Activated CD8-positive, alpha-beta memory T cell treated with anti-CD3 and anti-CD28 coated beads for 48 hours (primary cell): ENCODE data around the gene SH3D19.
A peak's percentile ranks its signal among the peaks of the same experiment; 100 is the strongest.
"Not testable (repeated sequence)": the region's sequence is repeated elsewhere in the genome, so short reads cannot be mapped to it uniquely, and the experiment has no call there.

ENCODE experiments used
- DNase-seq, 3 experiments: peaks; one replicate each; pipeline ENCODE4 v3.0.0-alpha.2; 2020; ENCODE audit warnings: low read depth in 2 of 3, low spot score in 2 of 3

SH3D19 gene

GRCh38 chr4:151284534-151285245 lies 40.7 kb downstream of the SH3D19 start:
- DNase-seq = no peak

- peak; percentile 26 to 32 (median 30) for DNase-seq
Observed at GRCh38 chr4:151276787-151277562, 48.4 kb downstream of the SH3D19 start, which contains the start of gene PRSS48. Gene PRSS48, plus strand, starts transcription at chr4:151277161. Its CDS starts 12 bp downstream, at chr4:151277173.

- DNase-seq = not testable (repeated sequence)
Observed at GRCh38 chr4:151268905-151269304, 56.5 kb downstream of the SH3D19 start.

GRCh38 chr4:151267822-151268535 lies 57.4 kb downstream of the SH3D19 start:
- no peak for DNase-seq

DNA sequence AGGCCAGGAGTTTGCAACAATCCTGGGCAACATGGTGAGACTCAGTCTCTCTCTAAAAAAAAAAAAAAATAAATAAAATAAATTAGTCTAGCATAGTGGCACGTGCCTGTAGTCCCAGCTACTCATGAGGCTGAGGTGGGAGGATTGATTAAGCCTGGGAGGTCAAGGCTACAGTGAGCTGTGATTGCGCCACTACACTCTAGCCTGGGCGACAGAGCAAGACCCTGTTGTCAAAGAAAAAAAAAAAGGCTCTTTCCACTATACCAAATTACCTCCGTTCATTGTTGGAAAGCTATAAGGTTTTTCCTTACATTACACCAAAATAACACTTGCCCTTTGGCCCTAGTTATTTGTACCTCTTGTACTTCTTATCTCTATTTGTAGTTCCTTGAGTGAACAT lies 58.3 kb downstream of the SH3D19 start:
- DNase-seq = no peak

DNA sequence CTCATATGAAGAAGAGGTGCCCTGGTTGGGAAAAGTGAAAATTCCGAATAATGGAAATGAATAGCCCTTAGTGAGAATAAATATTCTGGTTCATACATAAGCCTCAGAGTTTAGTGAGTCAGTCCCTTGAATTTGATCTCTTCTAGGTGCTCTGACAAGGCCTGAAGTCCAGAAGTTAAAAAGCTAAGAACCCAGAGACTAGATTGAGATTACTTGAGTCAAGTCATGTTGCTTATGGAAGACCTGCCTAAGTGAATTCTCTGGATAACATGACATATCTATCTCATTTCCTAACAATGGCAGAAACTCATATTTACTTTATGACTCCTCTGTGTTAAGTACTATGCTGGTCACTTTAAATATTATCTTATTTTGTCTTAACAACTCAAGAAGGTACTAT lies 58.9 kb downstream of the SH3D19 start:
- no peak for DNase-seq

DNA sequence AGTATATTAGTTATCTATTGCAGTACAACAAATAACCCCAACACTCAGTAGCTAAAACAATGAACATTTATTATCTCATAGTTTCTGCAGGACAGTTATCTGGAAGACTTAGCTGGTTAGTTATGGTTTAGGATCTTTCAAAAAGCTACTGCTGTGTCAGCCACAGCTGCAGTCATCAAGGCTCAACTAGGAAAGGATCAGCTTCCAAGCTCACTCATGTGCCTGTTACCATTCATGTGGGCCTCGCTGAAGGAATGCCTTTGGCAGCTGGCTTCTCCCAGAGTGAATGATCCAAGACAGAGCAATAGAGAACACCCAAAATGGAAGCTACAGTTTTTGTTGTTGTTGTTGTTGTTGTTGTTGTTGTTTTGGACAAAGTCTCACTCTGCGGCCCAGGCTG lies 62.0 kb downstream of the SH3D19 start:
- no peak for DNase-seq

- DNase-seq = no peak
Observed at GRCh38 chr4:151260526-151260925, 64.9 kb downstream of the SH3D19 start.

- no peak for DNase-seq
Observed at GRCh38 chr4:151259752-151260151, 65.7 kb downstream of the SH3D19 start.

DNA sequence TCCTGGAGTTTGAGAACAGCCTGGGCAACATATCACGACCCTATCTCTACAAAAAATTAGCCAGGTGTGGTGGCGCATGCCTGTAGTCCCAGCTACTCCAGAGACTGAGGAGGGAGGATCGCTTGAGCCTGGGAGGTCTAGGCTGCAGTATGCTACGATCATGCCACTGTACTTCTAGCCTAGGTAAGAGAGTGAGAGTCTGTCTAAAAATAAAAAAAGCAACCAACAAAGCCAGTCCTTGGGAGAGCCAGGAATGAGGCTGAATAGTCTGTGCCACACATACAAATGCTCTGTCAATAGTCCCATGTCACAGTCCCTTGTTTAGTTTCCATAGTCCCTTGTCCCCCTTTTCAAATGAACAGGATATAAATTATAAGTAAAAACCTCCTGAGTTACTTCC lies 67.7 kb downstream of the SH3D19 start:
- no peak for DNase-seq

DNA sequence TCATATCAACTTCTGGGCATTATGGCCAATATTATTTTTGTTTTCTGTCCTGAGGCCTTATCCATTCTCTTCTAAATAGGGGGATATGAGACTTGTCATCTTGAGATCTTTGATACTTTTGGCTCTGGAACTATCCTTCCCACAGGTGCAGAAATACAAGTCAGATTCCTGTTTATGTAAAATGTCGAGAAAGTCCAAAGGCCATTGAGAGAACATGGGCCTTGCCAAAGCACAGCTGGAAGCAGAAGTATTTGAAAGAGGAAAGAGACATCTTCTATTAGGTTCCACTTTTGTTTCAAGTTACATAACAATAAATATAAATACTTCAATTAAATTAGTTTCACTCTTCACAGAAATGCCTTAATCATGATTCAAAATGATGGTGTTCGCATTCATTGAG lies 69.3 kb downstream of the SH3D19 start:
- no peak for DNase-seq

DNA sequence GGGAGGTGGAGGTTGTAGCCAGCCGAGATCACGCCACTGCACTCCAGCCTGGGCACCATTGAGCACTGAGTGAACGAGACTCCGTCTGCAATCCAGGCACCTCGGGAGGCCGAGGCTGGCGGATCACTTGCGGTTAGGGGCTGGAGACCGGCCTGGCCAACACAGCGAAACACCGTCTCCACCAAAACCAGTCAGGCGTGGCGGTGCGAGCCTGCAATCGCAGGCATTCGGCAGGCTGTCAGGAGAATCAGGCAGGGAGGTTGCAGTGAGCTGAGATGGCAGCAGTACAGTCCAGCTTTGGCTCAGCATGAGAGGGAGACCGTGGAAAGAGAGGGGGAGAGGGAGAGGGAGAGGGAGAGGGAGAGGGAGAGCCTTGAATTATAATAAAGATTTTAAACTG lies 69.7 kb downstream of the SH3D19 start:
- DNase-seq = not testable (repeated sequence)

DNA sequence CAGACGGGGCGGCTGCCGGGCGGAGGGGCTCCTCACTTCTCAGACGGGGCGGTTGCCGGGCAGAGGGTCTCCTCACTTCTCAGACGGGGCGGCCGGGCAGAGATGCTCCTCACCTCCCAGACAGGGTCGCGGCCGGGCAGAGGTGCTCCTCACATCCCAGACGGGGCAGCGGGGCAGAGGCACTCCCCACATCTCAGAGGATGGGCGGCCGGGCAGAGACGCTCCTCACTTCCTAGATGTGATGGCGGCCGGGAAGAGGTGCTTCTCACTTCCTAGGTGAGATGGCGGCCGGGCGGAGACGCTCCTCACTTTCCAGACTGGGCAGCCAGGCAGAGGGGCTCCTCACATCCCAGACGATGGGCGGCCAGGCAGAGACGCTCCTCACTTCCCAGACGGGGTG lies 70.2 kb downstream of the SH3D19 start:
- not testable (repeated sequence) for DNase-seq

DNA sequence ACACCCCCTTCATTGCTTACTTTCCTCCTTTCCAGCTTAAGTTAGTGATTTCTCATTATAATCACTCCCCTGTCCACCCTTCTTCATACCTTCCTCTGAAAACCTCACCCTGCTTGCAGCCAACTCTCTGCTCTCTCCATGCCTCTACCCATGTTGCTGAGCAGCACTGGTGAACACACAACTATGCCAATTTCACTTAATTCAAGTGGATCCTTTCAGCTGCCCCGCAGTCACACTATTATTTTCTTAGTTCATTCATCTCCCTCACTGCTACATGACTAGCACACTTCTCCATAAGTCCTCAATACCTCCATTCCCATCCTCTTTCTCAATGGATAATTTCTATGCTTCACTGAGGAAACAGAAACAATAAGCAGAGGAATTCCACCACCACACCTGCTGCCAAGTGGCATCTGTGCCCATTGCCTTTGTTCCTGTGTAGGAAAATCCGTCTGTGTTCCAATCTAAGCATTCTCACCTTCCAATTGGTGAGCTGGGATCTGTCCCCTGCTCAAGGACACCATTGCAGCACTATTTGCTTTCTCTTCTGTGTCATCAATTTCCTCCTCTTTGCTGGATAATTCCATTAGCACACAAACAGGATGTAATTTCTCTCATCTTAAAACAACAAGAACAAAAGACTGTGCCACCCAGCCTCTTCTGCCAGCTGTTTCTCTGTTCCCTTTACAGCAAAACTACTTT lies 73.7 kb downstream of the SH3D19 start:
- no peak for DNase-seq

DNA sequence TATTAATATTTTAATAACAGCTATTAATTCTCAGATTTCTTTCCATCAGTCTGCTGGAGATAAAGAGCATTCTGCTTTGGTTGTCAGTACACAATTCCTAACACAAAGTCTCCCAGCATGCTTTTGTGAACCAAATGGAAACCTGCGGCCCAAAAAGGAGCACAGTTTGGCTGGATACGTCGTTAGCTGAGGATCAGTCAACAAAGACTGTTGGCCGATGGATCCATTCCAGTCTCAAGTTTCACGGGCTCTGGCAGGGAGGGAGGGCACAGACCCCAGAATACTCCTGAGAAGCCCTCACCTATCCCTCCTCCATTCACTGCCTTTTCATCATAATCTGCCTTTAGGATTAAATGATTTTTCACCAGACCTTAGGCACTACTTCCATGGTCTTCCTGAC lies 74.7 kb downstream of the SH3D19 start:
- no peak for DNase-seq

DNA sequence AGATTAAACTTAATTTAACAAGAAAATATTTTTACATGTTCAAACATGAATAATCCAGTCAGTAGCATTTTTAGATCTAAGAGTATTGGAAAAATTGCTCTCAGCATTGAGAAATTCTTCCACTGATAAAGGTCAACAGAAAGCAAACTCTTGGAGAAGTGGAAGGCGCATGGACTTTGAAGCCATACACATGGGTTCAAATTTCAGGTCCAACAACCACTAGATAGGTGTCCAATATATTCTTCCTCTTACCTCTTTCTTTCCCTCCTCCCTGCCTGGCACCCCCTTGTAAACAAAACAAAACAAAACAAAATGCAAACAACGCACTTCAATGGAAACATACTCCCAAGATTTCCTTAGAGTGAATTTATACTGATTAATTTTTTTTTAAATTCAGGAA lies 76.9 kb downstream of the SH3D19 start:
- no peak for DNase-seq

DNA sequence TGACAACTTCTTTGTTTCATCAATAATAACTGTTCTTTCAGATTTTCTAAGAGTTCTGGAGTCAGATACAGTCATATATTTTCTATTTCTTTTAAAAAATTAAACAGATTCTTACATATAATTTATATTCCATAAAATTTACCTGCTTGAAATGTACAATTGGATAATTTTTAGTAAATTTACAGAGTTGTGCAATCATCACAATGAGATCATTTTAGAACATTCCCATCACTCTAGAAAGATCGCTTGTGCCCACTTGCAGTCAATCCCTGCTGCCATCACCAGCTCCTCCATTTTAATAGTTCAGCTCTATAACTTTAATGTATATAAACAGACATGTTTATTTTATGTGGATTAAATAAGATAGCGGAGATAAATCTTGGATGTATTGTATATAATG lies 78.0 kb downstream of the SH3D19 start:
- DNase-seq = no peak

DNA sequence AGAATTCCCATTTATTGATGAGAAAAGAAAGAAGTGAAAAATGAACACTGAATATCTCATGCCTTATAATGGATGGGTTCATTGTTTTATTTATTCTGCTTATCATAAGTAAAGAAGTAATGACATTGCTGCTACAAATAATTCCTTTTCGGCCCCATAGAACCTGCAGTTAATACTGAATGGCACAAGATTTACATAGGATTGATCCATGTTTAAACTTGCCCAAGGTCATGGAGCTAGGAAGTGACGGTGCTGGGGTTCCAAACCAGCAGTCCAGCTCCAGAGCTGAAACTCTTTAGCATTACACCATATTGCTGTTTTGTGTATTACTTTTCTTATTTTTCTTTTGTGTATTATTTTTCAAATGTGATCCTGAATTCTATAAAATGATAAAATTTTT lies 78.7 kb downstream of the SH3D19 start:
- DNase-seq = no peak

DNA sequence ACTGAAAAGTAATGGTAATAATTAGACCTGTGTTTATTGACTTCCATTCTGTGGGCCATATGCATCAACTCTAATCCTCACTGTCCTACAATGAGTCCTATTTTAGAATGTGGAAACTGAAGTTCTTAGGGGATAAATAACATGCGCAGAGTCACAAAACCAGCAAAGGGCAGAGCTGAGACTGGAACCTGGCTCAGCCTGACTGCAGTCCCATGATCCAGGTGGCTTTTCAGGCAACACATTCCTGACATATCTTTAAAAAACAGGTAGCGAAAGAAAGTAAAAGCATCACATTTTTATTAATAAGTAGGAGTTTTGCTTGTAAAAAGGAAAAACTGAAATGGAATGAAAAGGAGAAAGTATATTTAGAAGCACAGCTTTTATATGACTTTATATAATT lies 83.1 kb downstream of the SH3D19 start:
- no peak for DNase-seq

- DNase-seq = no peak
Observed at GRCh38 chr4:151239608-151240007, 85.8 kb downstream of the SH3D19 start.

GRCh38 chr4:151238477-151238876 lies 86.9 kb downstream of the SH3D19 start:
- no peak for DNase-seq
